Measurements from ENCODE around the gene THRAP3. TPM values are rescaled to one million over a fixed set of nuclear protein-coding genes. Genes with fewer than 3 reads are reported as not detected.

Gene THRAP3
- total and polyA plus RNA-seq, 9 of the 15 experiments (the other 6 are each of a cell fraction or from before 2014, with no cell fraction given) = 66.2 to 135 (median 113) TPM

DNA sequence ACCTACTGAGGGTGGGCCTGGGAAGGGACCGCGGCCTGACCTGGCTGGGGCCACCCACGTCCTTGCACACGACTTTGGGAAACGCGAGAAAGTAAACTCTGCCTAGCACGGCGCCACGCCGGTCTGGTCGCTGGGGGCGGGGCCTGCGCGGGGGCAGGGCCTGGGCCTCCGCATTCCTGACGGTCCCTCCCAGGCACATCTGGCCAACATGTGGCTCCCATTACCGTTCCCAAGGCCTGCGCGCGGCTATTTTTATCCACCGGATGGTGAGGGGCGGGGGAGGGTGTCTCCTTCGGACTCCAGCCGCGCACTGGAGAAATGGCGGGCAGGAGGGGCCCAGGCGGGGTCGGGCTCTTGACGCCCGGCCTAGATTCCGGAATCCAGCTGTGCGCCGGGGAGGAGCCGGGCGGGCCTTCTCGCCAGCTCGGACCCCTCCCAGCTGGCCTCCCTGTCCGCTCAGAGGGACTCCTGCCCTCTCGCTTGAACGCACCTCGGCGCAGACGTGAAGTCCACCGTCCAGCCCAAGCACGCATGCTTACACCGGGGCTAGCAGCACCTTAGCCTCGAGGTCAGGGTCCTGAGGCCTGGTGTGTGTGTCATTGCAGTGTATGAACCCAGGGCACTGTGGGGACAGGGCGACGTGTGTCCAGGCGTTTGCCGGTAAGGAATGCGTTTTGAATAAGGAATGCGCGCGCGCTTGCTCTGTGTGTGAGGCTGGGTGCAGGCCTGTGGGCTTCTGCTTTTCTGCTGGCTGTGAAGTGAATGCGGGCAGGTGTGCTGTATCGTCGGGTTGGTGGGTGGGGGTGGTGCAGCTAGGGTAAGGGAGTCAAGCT is 97.1 kb downstream of the THRAP3 start (continued):
- TF ChIP-seq ID3 (CRISPR knock-in tag; IDR thresholded peaks at IDR 0.05) (no peak), ID3 (tag; IDR thresholded peaks at IDR 0.05) (peak; percentile 90), ZNF324 (CRISPR knock-in tag; IDR thresholded peaks at IDR 0.05) (no peak), CHD2 (IDR thresholded peaks at IDR 0.05; ENCODE audit: low read depth, low read length) (peak; percentile 66), SRF (CRISPR knock-in tag; IDR thresholded peaks at IDR 0.05) (no peak), HEY1 (CRISPR knock-in tag; IDR thresholded peaks at IDR 0.05; ENCODE audit: borderline replicate concordance) (no peak), NFE2L1 (tag; IDR thresholded peaks at IDR 0.05; ENCODE audit: borderline replicate concordance, low read depth) (no peak), GTF2A2 (tag; IDR thresholded peaks at IDR 0.05) (no peak), CTCF (IDR thresholded peaks at IDR 0.05 in 2 of 3, conservative IDR thresholded peaks at IDR 0.05 in 1 of 3; ENCODE audit: insufficient read depth in 2 of 3, low read depth in 1 of 3, low read length in 3 of 3) (no peak), KAT7 (CRISPR knock-in tag; IDR thresholded peaks at IDR 0.05; ENCODE audit: borderline replicate concordance) (peak; percentile 95), ZNF589 (CRISPR knock-in tag; IDR thresholded peaks at IDR 0.05; ENCODE audit: low read depth) (peak; percentile 91), ZNF277 (CRISPR knock-in tag; IDR thresholded peaks at IDR 0.05; ENCODE audit: borderline replicate concordance) (no peak), KAT8 (IDR thresholded peaks at IDR 0.05; ENCODE audit: low read depth) (no peak), HOXB6 (CRISPR knock-in tag; IDR thresholded peaks at IDR 0.05; ENCODE audit: borderline replicate concordance) (no peak), GATAD2A (IDR thresholded peaks at IDR 0.05) (no peak; the same call in 1 of the 2 replicates), FOXJ2 (tag; IDR thresholded peaks at IDR 0.05) (no peak), BACH1 (tag; IDR thresholded peaks at IDR 0.05) (no peak), ZNF263 (CRISPR knock-in tag; IDR thresholded peaks at IDR 0.05; ENCODE audit: borderline replicate concordance) (peak; percentile 84; the same call in 1 of the 2 replicates), HNRNPL (IDR thresholded peaks at IDR 0.05; ENCODE audit: low read depth, low read length) (no peak)
- TF ChIP-seq, protein P1, sequence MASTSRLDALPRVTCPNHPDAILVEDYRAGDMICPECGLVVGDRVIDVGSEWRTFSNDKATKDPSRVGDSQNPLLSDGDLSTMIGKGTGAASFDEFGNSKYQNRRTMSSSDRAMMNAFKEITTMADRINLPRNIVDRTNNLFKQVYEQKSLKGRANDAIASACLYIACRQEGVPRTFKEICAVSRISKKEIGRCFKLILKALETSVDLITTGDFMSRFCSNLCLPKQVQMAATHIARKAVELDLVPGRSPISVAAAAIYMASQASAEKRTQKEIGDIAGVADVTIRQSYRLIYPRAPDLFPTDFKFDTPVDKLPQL (IDR thresholded peaks at IDR 0.05; ENCODE audit: extremely low read depth, insufficient read length) = no peak
- TF ChIP-seq, protein P2, sequence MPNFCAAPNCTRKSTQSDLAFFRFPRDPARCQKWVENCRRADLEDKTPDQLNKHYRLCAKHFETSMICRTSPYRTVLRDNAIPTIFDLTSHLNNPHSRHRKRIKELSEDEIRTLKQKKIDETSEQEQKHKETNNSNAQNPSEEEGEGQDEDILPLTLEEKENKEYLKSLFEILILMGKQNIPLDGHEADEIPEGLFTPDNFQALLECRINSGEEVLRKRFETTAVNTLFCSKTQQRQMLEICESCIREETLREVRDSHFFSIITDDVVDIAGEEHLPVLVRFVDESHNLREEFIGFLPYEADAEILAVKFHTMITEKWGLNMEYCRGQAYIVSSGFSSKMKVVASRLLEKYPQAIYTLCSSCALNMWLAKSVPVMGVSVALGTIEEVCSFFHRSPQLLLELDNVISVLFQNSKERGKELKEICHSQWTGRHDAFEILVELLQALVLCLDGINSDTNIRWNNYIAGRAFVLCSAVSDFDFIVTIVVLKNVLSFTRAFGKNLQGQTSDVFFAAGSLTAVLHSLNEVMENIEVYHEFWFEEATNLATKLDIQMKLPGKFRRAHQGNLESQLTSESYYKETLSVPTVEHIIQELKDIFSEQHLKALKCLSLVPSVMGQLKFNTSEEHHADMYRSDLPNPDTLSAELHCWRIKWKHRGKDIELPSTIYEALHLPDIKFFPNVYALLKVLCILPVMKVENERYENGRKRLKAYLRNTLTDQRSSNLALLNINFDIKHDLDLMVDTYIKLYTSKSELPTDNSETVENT (CRISPR knock-in tag; IDR thresholded peaks at IDR 0.05) = no peak

Measured in K562 (cell line).